Lung microvascular endothelial cell (primary cell): ENCODE measurements around the gene P4HB. TPM values are rescaled to one million over a fixed set of nuclear protein-coding genes. Genes with fewer than 3 reads are reported as not detected.

Experiments used
- DNase-seq, 2 donors: peaks; one replicate each; pipeline versions ENCODE4 v3.0.0 to v3.0.0-alpha.2; 2010; ENCODE audit warnings: low read depth in 2 of 2
- total RNA-seq: library from RNA; depleted of rRNA; stranded (reverse); fragments of >200 nt; gene quantifications from 2 replicates; pipeline ENCODE4 v1.2.1, GENCODE V29; 2014

Gene P4HB
- total RNA-seq, 1 donor from 2014 or later: 504 TPM

DNA sequence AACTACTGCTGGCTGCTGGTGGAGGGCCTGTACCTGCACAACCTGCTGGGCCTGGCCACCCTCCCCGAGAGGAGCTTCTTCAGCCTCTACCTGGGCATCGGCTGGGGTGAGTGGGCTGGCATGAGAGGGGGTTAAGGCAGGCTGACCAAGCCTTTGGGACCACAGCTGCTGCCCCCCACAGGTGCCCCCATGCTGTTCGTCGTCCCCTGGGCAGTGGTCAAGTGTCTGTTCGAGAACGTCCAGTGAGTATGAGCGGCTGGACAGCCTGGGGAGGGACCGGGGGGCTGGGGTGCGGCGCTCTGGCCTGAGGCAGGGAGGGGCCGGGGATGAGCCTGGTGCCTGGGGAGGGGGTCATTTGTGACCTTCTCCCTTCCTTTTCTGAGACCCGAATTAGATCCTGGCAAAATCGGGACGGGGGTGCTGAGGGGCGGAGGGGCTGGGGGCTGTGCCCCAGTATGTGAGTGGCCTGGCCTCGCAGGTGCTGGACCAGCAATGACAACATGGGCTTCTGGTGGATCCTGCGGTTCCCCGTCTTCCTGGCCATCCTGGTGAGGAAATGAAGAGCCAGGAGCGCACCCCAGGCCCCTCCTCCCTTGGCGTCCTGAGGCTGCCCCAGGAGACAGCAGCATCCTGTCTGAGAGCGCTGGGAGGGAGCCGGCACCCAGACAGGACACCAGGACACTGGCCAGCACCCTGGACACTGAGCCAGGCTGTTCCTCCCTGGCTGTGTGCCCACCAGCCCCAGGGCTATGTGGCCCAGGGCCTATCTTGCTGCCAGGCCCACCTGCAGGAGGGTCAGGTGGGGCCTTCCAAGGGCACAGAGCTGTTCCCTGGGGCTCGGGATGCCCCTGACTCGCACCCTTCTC is 48.4 kb downstream of the P4HB start:
- DNase-seq: no peak

DNA sequence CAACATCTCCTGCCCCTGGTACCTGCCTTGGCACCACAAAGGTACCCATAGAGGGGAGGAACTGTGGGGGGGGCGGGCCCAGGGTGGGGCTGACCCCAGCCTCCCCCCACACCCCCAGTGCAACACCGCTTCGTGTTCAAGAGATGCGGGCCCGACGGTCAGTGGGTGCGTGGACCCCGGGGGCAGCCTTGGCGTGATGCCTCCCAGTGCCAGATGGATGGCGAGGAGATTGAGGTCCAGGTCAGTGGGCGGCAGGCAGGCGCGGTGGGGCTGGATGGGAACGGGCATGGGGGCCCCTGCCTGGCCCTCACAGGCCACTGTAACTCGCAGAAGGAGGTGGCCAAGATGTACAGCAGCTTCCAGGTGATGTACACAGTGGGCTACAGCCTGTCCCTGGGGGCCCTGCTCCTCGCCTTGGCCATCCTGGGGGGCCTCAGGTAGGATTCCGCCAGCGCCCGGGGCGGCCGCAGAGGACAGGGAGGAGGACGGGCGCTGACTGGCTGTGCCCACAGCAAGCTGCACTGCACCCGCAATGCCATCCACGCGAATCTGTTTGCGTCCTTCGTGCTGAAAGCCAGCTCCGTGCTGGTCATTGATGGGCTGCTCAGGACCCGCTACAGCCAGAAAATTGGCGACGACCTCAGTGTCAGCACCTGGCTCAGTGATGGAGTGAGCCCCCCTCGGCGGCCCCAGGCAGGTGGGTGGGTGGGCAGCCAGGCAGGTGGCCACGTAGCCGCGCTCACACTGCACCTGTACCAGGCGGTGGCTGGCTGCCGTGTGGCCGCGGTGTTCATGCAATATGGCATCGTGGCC is 49.2 kb downstream of the P4HB start:
- DNase-seq: no peak

DNA sequence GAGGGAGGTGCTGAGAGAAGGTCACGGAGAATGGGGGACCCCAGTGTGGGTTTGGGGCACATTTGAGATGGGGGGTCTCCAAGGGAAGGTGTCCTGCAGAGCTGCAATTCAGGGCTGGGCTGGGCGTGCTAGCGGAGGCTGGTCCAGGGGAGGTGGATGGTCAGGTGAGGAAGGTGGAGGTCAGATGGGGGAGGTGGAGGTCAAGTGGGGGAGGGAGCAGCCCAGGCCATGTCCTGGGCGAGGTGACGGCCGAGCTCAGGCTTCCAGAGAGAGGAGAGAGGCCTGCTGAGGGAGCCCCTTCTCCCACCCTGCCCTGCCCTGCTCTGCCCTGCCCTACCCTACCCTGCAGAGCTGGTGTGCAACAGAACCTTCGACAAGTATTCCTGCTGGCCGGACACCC is 49.9 kb downstream of the P4HB start:
- DNase-seq: no peak

DNA sequence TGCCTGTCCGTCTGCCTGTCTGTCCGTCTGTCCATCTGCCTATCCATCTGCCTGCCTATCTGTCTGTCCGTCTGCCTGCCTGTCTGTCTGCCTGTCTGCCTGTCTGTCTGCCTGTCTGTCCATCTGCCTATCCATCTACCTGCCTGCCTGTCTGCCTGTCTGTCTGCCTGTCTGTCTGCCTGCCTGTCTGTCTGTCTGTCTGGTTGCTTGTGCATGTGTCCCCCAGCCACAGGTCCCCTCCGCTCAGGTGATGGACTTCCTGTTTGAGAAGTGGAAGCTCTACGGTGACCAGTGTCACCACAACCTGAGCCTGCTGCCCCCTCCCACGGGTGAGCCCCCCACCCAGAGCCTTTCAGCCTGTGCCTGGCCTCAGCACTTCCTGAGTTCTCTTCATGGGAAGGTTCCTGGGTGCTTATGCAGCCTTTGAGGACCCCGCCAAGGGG is 50.8 kb downstream of the P4HB start:
- no peak for DNase-seq

DNA sequence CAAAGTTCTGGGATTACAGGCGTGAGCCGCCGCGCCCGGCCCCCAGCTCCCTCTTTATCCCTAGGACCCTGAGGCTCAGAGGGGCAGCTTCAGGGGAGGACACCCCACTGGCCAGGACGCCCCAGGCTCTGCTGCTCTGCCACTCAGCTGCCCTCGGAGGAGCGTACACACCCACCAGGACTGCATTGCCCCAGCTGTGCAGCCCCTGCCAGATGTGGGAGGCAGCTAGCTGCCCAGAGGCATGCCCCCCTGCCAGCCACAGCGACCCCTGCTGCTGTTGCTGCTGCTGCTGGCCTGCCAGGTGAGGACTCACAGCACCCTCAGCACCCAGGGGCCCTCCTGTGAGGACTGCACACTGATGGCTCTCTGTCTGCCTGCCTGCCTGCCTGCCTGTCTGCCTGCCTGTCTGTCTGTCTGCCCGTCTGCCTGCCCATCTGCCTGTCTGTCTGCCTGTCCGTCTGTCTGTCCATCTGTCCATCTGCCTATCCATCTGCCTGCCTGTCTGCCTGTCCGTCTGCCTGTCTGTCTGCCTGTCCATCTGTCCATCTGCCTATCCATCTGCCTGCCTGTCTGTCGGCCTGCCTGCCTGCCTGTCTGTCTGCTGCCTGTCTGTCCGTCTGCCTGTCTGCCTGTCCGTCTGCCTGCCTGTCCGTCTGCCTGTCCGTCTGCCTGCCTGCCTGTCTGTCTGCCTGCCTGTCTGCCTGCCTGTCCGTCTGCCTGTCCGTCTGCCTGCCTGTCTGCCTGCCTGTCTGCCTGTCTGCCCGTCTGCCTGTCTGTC is 51.4 kb downstream of the P4HB start:
- no peak for DNase-seq

DNA sequence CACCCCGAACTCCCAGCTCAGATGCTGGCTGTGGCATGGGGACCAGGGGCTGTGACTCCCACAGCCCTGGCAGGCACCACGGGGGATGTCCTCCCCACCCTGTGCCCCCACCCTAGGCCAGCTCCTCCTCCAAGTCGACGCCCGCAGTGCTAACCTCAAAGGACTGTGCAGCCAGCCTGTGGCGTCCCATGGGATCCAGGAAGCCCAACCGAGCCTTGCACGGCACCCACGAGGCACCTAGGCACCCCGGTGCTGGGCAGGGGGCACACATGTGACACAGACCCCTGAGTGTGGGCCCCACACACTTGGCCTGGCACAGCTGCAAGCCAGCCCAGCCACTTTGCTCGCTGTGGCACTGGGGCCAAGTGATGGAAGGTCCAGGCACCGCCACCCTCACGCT is 52.5 kb downstream of the P4HB start:
- DNase-seq: no peak

DNA sequence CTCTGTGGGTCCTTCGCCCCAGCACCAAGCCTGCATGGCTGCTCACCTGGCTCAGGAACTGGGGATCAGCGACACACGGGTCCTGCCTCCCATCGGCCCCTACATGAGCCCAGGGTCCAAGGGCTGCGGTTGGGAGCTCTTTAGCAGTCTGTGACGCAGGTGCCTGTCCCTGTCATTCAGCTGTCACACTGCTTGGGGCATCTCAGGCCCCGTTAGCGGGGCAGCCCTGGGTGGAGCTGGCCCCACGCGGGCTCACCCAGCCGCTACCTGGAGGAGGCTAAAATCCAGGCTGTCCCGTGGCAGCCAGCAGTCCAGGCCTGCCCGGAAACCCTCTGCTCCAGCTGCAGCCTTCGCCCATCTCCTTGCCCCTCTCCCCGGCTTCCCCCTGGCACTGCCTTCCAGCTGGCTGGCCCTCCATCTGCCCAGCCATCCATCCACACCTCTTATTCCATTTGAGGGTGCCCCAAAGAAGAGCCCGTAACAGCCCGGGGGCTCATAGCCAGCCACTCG is 53.1 kb downstream of the P4HB start:
- no peak for DNase-seq

DNA sequence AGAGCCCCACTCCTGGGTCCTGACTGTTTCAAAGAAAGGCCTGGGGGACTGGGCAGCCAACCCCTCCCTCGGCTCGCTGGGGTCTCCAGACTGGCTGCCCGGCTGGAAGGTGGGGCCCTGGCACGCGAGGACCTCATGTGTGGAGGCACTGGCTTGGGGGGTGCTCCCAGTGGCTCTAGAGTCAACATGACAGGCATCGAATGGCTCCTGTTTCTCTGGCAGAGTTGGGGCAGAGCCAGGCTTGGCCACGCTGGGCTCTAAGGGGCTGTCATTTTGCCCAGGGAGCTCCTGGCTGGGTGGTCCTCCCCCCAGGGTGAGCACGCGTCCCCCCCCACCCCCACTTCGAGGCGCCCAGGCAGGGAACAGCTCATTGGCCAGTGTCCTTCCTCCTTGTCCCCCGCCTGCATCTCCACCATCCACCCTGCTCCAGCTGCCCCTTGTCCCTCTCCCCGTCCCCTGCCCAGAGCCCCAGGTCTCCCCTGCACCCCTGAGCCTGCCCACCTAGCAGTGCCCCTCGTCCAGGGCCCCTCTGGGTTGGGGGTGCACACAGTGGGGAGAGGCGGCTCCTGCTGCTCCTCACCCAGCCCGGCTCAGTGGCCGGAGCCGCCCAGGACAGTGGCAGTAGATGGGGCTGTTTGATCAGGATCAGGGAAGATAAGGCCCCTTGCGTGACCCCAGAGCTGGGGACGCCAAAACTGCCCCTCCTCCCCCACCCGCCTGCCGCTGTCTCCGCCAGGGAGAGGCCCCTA is 53.7 kb downstream of the P4HB start:
- no peak for DNase-seq

DNA sequence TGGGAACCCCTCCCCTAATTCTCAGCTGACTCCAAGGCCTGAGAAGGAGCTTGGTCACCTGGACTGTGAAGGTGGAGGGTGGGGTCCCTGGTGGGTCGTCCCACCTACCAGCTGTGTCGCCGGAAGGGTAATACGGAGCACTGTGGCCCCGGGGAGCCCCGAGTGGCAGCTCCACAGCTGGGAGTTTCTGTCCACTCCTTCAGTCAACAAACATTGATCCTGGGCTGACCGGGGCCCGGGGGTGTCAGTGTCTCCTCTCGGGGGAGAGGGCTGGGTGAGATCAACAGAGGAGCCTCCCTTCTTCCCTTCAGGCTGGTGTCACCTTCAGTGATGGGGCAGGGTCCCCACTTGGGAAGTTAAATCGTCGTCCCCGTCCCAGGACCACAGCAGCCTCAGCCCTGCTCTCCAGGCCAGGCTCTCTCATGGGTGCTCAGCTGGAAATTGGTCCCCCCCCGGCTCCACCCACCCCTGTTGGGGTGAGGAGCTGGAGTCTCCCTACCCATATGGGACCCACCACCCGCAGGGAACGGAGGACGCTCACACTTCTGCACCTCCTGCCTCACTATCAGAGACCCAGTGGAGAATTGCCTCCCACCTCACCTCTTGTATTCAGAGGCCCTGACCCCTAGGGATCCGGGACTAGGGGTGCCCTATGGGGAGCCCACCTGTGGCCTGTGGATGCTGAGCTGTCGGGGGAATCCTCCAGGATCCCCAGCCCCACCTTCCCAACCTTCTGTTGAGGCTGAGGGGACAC is 54.5 kb downstream of the P4HB start:
- no peak for DNase-seq

DNA sequence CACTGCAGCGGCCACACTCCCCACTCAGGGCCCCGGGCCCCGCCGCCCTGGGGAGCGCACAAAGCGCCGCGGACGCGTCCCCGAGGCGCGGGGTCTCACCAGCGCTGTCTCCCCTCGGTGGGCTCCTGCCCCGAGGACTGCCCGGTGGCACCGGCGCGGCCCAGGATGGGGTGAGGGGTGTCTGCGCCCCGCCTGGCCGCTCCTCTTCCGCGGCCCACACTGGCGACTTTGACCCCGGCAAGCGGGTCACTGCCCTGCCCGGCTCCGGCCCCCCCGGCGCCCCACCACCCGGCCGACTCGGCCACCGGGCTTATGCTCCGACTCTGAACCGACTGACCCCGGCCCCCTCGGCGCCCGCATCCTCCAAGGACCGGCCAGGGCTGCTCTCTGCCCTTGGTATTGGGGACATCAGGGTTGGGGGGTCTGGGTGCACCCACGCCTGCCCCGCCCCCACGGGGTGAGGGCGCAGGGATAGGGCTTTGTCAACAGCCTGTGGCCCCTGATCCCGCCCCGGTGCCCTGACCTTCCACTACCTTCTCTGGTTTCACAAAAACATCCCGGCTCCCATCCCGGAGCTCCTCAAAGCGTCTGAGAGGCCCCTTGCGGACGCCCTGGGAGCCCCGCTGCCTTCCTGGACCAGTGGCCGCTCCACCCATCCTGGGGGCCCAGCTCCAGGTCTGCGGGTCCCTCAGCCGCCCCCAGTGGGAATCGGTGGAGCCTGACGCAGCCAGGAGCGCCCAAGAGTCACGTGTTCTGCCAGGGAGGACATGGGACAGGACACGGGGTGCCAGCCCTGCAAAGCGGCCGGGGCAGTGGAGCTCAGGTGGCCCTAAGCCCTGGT is 55.6 kb downstream of the P4HB start:
- no peak for DNase-seq

DNA sequence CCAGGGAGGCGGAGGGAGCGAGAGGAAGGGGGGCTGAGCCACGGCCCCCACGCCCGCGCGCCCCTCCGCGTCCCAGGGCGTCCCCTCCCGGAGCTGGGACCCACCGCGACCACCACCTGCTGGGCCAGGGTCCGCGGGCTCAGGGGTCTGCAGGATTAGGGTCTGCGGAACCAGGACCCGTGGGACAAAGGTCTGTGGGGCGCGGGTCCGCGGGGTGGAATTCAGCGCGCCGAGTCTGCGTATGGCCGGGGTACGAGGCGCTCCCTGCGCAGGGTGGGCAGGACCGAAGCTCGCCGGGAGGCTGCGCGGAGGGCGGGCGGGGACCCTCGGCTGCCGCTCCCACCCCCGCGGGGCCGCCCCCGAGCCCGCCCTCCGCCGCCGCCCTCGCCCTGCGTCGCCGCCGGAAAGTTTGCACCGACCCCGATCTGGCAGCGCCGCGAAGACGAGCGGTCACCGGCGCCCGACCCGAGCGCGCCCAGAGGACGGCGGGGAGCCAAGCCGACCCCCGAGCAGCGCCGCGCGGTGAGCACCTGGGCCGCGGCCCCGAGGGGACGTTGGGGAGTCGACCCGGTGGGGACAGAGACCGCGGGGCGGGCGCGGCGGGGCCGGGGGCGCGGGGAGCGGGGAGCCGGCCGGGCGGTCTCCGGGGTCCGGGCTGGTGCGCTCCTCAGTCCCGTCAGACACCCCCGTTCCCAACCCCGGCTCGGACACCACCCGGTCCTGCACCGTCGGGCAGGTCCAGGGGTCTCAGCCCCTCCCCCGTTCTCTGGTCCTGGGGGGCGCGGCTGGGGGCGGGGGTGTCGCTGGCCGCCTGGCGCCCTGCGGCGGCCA is 56.4 kb downstream of the P4HB start, which contains the start of gene GCGR:
Gene GCGR, plus strand, starts transcription at position 423 of the 831 bp plus-strand sequence. CDS start 4,869 bp downstream, outside the sequence.
- DNase-seq: no peak

DNA sequence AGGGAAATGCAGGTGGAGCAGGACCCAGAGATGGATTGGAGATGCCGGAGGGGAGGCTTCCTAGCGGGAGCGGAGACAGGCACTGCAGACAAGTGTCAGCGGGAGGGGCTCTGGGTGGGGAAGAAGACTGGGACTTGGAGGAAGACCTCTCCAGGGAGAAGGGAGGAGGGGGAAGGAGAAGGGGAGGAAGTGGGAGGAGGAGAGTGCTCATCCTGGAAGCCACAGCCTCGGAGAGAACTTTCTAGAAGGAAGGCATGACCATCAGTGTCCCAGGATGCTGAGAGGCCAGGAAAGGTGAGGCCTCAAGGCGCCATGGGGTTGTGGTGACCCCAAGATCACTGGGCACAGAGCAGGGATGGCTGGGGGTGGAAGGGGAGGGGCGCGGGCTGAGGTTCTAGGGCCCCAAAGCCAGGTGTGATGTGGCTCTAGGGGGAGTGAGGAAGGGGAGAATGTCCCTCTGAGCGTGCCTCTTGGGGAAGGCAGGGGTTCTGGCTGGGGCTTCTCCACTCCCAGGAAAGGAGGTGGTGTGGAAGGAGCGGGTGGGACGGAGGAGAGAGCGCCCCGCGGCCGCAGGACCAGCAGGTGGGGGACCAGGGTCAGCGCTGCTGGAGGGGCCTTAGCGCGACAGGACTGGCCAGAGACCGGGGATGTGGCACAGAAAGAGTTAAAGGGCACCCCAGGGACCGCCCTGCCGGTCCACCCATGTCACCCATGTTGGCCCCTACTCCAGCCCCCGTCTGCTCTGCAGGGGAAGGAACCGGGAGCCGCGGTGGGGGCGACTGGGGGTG is 57.3 kb downstream of the P4HB start:
- no peak for DNase-seq

DNA sequence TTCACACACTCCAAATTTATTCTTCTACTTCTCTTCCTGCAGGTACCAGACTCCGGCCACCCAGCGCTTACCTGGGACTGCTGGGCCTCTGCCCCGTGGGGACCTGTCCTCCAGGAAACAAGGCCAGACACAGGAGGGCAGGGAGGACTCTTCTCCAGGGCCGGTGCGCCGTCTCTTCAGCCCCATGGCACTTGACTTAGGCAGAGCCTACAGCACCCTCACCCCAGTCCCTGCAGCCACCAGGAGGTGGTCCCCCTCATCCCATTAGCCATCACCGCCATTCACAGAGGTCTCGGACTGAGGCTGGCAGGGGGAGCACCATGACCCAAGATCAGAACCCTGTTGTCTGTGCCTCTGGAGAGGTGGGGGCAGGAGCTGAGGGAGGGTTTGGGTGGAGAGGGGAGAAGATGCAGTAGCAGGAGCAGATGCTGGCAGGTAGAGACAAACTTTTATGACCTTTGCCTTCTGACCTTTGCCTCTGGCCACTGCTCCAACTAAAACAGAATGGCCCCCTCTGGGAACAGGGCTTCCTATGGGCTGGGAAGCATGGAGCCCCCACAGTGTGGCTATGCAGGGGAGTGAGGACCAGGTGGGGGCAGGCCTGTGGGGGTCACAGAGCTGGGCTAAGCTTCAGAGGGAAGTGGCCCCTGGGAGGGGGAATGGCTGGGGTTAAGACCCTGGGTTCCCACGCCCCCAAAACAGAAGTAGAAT is 58.1 kb downstream of the P4HB start:
- no peak for DNase-seq

DNA sequence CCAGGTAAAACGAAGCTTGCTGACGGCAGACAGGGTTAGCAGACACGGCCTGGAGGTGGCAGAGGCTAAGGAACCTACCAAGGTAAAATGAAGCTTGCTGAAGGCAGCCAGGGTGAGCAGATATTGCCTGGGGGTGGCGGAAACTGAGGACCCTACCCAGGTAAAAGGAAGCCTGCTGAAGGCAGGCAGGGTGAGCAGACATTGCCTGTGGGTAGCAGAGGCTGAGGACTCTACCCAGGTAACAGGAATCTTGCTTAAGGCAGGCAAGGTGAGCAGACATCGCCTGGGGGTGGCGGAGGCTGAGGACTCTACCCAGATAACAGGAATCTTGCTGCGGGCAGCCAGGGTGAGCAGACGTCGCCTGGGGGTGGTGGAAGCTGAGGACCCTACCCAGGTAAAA is 59.0 kb downstream of the P4HB start:
- DNase-seq: no peak

DNA sequence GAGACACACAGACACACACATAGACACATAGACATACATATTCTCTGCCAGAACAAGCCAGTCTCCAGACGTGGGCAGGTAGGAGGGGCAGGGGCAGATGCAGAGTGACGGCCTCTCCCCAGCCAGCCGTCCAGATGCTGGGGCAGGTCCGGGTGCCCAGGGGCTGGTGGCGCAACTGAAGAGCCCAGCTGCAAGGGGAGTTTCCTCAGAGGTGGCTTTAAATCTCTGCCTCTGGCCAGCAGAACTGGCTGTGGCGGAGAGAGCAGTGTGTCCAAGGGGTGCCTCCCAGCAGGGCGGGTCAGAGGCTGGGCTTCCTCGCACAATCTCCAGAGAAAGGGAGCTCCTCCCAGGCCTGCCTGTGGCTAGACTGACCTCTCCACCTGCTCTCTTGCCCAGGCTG is 65.8 kb downstream of the P4HB start:
- no peak for DNase-seq

DNA sequence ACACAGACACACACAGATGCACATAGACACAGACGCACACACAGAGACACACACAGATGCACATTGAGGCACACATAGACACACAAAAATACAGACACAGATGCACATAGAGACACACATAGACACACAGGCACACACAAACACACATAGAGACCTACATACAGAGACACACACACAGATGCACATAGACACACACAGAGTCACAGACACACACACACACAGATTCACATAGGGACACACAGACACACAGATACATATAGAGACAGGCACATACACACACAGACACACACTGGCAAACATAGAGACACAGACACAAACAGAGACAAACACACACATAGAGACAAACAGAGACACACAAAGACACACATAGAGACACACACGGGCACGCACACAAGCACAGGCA is 66.3 kb downstream of the P4HB start:
- no peak for DNase-seq
